Thoracic aorta (tissue), 2 donors: ENCODE measurements around the gene BICRA. TPM values are rescaled to one million over a fixed set of nuclear protein-coding genes. Genes with fewer than 3 reads are reported as not detected.
"Not testable (repeated sequence)": the region's sequence is repeated elsewhere in the genome, so short reads cannot be mapped to it uniquely, and the experiment has no call there.

Source experiments
- ATAC-seq: fragments of 150-250 bp; one replicate; pipeline ENCODE4 v1.8.0; 2017; ENCODE audit warnings: low read depth; ENCODE audit not compliant: insufficient number of reproducible peaks, low FRiP score
- DNase-seq: peaks from one replicate; pipeline ENCODE4 v3.0.0-alpha.2; 2020; ENCODE audit warnings: low spot score
- H3K27ac ChIP-seq, 2 donors: fragments of 200-600 bp; sonication (generic); 1 replicate in 1 of 2; 2 replicates in 1 of 2; pipeline ENCODE4 v1.5.1; 2016; ENCODE audit warnings: mild to moderate bottlenecking in 2 of 2, moderate library complexity in 2 of 2
- H3K27me3 ChIP-seq: fragments of 200-600 bp; sonication (generic); replicated peaks from 2 replicates; pipeline ENCODE4 v1.6.0; 2016; ENCODE audit warnings: mild to moderate bottlenecking; ENCODE audit not compliant: insufficient read depth
- H3K36me3 ChIP-seq: fragments of 200-600 bp; sonication (generic); one replicate; pipeline ENCODE4 v1.5.1; 2016
- H3K4me1 ChIP-seq, 2 donors: fragments of 200-600 bp; sonication (generic); 1 replicate in 1 of 2; 2 replicates in 1 of 2; pipeline versions ENCODE4 v1.5.1 to v1.6.0; 2016; ENCODE audit warnings: low read depth in 2 of 2, mild to moderate bottlenecking in 1 of 2; ENCODE audit not compliant: control insufficient read depth in 1 of 2
- H3K4me3 ChIP-seq: fragments of 200-600 bp; sonication (generic); 2 replicates; pipeline ENCODE4 v1.5.1; 2016; ENCODE audit warnings: mild to moderate bottlenecking
- H3K9me3 ChIP-seq: fragments of 200-600 bp; sonication (generic); 2 replicates; pipeline ENCODE4 v1.5.1; 2016
- total RNA-seq, 2 donors: library from RNA; depleted of rRNA; stranded (reverse); fragments of >200 nt; gene quantifications; one replicate each; pipeline versions ENCODE4 v1.1.0 to v1.2.3, GENCODE V29; 2016
- TF ChIP-seq, protein P1 (sequence below): fragments of 200-600 bp; sonication (generic); IDR thresholded peaks from one replicate; pipeline ENCODE4 v1.5.1; 2019; ENCODE audit warnings: antibody characterized with exemption

BICRA gene
- total RNA-seq, 2 donors from 2014 or later: 10.8 to 18.4 TPM

DNA sequence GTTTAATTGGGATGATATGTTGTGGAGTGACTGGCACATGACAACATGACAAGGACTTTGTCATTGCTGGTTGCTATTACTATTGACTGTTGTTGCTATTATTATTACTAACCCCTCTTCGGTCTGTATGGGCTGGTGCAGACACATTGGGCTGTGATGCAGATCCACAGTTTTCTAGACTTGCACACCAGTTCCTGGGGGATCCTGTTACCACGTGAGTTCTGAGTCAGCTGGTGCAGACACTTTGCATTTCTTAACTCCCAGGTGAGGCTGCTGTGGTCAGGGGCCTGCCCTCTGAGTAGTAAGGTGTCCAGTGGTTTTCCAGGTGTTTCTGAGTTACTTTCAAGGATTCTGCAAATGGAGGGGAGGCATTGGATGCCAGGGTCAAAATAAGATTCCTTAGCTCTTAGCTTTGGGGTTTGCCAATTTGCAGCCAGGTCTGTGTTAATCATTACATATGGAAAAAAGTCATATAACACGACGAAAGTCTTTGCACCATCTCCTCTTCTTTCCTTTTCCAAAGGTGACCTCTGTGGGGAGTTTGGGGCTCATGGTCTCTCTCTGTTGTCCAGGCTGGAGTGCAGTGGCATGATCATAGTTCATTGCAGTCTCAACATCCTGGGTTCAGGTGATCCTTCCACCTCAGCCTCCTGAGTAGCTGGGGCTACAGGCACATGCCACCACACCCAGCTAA is 19.3 kb downstream of the BICRA start:
- TF ChIP-seq, protein P1, sequence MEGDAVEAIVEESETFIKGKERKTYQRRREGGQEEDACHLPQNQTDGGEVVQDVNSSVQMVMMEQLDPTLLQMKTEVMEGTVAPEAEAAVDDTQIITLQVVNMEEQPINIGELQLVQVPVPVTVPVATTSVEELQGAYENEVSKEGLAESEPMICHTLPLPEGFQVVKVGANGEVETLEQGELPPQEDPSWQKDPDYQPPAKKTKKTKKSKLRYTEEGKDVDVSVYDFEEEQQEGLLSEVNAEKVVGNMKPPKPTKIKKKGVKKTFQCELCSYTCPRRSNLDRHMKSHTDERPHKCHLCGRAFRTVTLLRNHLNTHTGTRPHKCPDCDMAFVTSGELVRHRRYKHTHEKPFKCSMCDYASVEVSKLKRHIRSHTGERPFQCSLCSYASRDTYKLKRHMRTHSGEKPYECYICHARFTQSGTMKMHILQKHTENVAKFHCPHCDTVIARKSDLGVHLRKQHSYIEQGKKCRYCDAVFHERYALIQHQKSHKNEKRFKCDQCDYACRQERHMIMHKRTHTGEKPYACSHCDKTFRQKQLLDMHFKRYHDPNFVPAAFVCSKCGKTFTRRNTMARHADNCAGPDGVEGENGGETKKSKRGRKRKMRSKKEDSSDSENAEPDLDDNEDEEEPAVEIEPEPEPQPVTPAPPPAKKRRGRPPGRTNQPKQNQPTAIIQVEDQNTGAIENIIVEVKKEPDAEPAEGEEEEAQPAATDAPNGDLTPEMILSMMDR: no peak
- no peak overlapping the region for H3K27ac ChIP-seq
- ATAC-seq: no peak
- peaks cover 12 to 21% of the 10 kb centered on the region in 2 donors for H3K4me1 ChIP-seq
- H3K9me3 ChIP-seq: no peaks in the 10 kb centered on the region
- no peak overlapping the region for H3K4me3 ChIP-seq
- H3K27me3 ChIP-seq: no peaks in the 10 kb centered on the region
- DNase-seq: no peak
- no peaks in the 10 kb centered on the region for H3K36me3 ChIP-seq

DNA sequence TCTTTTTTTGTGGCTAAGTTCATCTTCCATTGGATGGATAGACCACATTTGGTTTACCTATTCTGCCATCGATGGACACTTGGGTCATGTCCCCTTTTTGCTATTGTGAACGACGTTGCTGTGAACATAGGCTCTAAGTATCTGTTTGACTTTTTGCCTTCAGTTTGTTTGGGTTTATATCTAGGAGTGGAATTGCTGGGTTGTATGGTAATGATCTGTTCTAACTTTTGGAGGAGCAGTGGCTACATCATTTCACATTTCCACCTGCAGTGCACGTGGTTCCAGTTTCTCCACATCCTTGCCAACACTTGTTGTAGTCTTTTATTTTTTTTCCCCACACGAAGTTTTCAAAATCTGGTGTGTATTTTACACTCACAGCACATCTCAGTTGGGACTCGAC is 21.7 kb downstream of the BICRA start:
- Histone ChIP-seq H3K27ac (no peak overlapping the region), H3K4me1 (peaks cover 12 to 18% of the 10 kb centered on the region in 2 donors), H3K27me3 (no peaks in the 10 kb centered on the region), H3K9me3 (no peaks in the 10 kb centered on the region), H3K4me3 (no peak overlapping the region), H3K36me3 (peaks cover 2% of the 10 kb centered on the region)
- ATAC-seq (no peak), DNase-seq (no peak)
- TF ChIP-seq, protein P1: no peak

DNA sequence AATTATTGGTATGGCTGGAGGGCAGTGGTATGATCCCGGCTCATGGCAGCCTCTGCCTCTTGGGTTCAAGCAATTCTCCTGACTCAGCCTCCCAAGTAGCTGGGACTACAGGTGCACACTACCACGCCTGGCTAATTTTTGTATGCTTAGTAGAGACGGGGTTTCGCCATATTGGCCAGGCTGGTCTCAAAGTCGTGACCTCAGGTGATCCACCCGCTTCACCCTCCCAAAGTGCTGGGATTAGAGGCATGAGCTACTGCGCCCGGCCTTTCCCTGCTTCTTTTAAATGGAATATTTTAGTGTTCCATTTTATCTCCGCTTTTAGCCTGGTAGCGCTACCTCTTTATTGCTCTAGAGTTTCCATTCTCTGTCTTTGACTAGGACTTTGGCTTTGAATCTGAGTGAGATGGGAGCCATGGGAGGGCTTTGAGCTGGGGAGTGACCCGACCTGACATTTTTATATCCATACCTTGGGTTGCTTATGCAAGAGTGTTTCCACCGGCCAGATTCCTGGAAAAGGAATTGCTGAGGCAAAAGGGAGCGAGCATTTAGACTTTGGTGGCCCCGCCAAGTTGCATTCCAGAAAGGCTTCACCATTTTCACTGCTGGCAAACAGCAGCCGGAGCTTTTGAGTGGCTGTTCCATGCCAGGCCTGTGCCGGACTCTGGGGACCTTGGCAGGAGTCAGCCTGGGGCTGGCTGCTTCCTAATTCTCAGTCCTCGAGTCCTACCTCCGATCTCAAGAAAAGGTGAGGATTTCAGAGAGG is 22.9 kb downstream of the BICRA start:
- peaks cover 12 to 16% of the 10 kb centered on the region in 2 donors for H3K4me1 ChIP-seq
- DNase-seq (no peak), ATAC-seq (no peak)
- TF ChIP-seq, protein P1: no peak
- no peaks in the 10 kb centered on the region for H3K9me3 ChIP-seq
- peak overlapping the region; percentile 38 to 67 for H3K27ac ChIP-seq
- peak overlapping the region; percentile 37 for H3K4me3 ChIP-seq
- peaks cover 2% of the 10 kb centered on the region for H3K36me3 ChIP-seq
- no peaks in the 10 kb centered on the region for H3K27me3 ChIP-seq

DNA sequence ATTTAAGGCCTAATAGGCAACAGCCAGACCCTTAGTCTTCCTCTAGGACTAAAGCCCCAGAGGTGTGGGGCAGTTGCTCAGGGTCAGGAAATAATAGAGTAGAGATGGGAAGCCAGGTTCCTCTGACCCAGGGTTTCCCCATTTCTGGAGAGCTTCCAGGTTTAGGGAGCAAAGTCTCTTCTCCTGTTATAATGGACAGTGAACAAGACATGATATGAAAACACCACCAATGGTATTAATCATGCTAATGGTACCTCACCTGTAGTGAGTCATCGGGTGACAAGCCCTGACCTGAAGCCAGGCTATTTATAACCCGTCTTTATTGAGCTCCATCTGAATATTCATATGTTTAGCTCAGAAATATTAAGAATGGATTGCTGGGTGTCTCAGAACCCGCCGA is 24.6 kb downstream of the BICRA start:
- Histone ChIP-seq H3K4me3 (no peak overlapping the region), H3K4me1 (peaks cover 16 to 17% of the 10 kb centered on the region in 2 donors), H3K36me3 (peaks cover 2% of the 10 kb centered on the region), H3K27me3 (no peaks in the 10 kb centered on the region), H3K9me3 (no peaks in the 10 kb centered on the region), H3K27ac (no peak overlapping the region)
- ATAC-seq (no peak), DNase-seq (no peak)
- TF ChIP-seq, protein P1: no peak

DNA sequence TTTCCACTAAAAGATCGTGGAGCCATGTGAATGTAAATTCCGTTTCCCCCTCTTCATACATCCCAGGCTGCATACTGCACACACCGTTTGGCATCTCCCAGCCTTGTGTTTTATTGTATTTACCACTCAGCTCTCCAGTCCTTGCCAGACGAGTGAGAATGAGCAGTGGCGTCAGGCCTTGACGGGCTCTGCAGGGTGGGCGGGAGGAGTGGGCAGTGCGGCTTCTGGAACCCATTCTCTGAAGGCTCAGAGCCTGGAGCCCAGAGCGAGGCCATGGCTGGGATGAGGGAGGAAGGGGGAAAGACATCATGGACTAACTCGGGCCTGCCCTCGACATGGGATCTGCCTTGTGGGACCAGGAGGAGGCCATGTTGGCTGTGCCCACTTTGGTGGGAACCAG is 25.1 kb downstream of the BICRA start:
- no peaks in the 10 kb centered on the region for H3K27me3 ChIP-seq
- H3K27ac ChIP-seq: no peak overlapping the region
- DNase-seq (no peak), ATAC-seq (no peak)
- H3K4me3 ChIP-seq: no peak overlapping the region
- peaks cover 16 to 17% of the 10 kb centered on the region in 2 donors for H3K4me1 ChIP-seq
- no peaks in the 10 kb centered on the region for H3K9me3 ChIP-seq
- TF ChIP-seq, protein P1: no peak
- H3K36me3 ChIP-seq: peaks cover 2% of the 10 kb centered on the region

DNA sequence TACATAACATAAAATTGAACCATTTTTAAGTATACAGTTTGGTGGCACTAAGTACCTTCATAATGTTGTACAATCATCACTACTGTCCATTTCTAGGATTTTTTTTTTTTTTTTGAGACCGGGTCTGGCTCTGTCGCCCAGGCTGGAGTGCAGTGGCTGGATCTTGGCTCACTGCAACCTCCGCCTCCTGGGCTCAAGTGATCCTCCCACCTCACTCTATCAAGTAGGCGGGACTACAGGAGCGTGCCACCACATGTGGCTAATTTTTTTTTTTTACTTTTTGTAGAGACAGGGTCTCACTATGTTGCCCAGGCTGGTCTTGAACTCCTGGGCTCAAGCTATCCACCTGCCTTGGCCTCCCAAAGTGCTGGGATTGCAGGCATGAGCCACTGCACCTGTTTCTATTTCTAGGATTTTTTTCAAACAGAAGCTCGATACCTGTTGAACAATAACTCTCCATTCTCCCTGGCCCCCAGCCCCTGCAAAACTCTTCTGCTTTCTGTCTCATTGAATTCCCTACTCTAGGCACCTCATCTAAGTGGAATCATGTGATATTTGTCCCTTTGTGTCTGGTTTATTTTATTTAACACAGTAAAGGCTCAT is 26.3 kb downstream of the BICRA start:
- not testable (repeated sequence) for H3K27me3 ChIP-seq, H3K9me3 ChIP-seq, H3K4me3 ChIP-seq, DNase-seq, H3K27ac ChIP-seq, ATAC-seq, H3K36me3 ChIP-seq
- H3K4me1 ChIP-seq: peaks cover 16 to 17% of the 10 kb centered on the region in 2 donors
